ENCODE data around the gene ZNF277.

ZNF277 gene

DNA sequence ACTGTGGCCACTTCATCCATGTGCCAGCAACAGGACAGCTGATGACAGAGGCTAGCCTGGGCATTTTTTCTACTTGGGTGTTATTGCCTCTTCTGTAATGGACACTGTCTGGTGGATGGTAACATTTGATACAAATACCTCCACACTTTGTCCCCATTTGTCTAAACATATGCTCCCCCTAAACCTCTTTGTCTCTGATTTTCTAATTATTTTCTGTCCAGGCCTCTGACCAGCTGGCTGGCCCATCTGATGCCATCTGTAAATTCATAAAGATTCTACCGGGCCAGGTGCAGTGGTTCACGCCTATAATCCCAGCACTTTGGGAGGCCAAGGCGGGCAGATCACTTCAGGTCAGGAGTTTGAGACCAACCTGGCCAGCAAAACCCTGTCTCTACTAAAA is 159.1 kb downstream of the ZNF277 start:
- Histone ChIP-seq H3K4me3 (ENCODE audit: low read depth, low read length) (no peak overlapping the region), H3K36me3 (ENCODE audit: control insufficient read depth, insufficient read depth, low read length) (no peaks in the 10 kb centered on the region), H3K4me1 (ENCODE audit: control insufficient read depth, insufficient read depth, low read length) (no peaks in the 10 kb centered on the region), H3K27me3 (ENCODE audit: control insufficient read depth, insufficient read depth, low read length) (no peaks in the 10 kb centered on the region), H3K9ac (ENCODE audit: low read depth, low read length) (no peak overlapping the region), H3K9me3 (ENCODE audit: control insufficient read depth, insufficient read depth, low read length) (no peaks in the 10 kb centered on the region)

- Histone ChIP-seq H3K4me1 (ENCODE audit: control insufficient read depth, insufficient read depth, low read length) (no peaks in the 10 kb centered on the region), H3K36me3 (ENCODE audit: control insufficient read depth, insufficient read depth, low read length) (no peaks in the 10 kb centered on the region), H3K9ac (ENCODE audit: low read depth, low read length) (no peak overlapping the region), H3K9me3 (ENCODE audit: control insufficient read depth, insufficient read depth, low read length) (no peaks in the 10 kb centered on the region), H3K27me3 (ENCODE audit: control insufficient read depth, insufficient read depth, low read length) (no peaks in the 10 kb centered on the region), H3K4me3 (ENCODE audit: low read depth, low read length) (no peak overlapping the region)
These were observed 160.4 kb downstream of the ZNF277 start for GRCh38 chr7:112366886-112367285.

DNA sequence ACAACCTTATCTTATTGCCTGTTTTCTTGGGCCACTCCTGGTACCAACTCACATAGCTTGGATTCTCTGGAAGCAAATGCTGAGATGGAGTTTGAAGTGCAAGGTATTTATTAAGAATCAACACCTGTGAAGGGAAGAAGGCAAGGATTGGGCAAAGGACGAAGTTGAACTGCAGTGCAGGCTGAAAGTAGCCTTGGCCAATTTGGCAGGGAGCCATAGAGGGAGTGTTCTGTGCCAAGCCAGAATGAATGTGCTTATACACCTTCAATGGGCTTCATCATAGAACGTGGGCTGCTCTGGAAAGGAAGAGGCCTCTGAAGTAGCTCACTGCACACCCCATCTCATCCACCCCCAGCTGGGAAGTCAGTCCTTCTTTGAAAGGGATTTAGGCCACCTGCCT is 163.9 kb downstream of the ZNF277 start:
- Histone ChIP-seq H3K4me1 (ENCODE audit: control insufficient read depth, insufficient read depth, low read length) (no peaks in the 10 kb centered on the region), H3K27me3 (ENCODE audit: control insufficient read depth, insufficient read depth, low read length) (no peaks in the 10 kb centered on the region), H3K36me3 (ENCODE audit: control insufficient read depth, insufficient read depth, low read length) (no peaks in the 10 kb centered on the region), H3K9ac (ENCODE audit: low read depth, low read length) (no peak overlapping the region), H3K9me3 (ENCODE audit: control insufficient read depth, insufficient read depth, low read length) (no peaks in the 10 kb centered on the region), H3K4me3 (ENCODE audit: low read depth, low read length) (no peak overlapping the region)

DNA sequence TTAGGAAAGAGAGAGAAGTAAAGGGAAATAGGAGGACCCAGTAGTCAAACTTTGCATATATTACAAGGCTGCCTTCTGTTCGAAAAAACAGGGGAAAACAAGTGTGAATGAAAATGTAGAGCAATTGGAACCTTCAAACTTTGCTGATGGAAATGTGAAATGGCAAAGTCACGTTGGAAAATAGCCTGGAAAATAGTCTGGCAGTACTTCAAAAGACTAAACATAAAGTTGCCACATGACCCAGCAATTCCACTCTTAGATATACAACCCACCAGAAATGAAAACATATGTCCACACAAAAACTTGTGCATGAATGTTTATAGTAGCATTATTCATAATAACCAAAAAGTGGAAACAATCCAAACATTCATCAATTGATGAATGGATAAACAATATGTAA is 165.2 kb downstream of the ZNF277 start:
- Histone ChIP-seq H3K36me3 (ENCODE audit: control insufficient read depth, insufficient read depth, low read length) (no peaks in the 10 kb centered on the region), H3K4me1 (ENCODE audit: control insufficient read depth, insufficient read depth, low read length) (no peaks in the 10 kb centered on the region), H3K9ac (ENCODE audit: low read depth, low read length) (no peak overlapping the region), H3K4me3 (ENCODE audit: low read depth, low read length) (no peak overlapping the region), H3K27me3 (ENCODE audit: control insufficient read depth, insufficient read depth, low read length) (no peaks in the 10 kb centered on the region), H3K9me3 (ENCODE audit: control insufficient read depth, insufficient read depth, low read length) (no peaks in the 10 kb centered on the region)

GRCh38 chr7:112372101-112372500 is 165.6 kb downstream of the ZNF277 start:
- no peaks in the 10 kb centered on the region for H3K4me1 ChIP-seq (ENCODE audit: control insufficient read depth, insufficient read depth, low read length)
- H3K9ac ChIP-seq (ENCODE audit: low read depth, low read length): no peak overlapping the region
- H3K36me3 ChIP-seq (ENCODE audit: control insufficient read depth, insufficient read depth, low read length): no peaks in the 10 kb centered on the region
- H3K4me3 ChIP-seq (ENCODE audit: low read depth, low read length): no peak overlapping the region
- no peaks in the 10 kb centered on the region for H3K27me3 ChIP-seq (ENCODE audit: control insufficient read depth, insufficient read depth, low read length)
- no peaks in the 10 kb centered on the region for H3K9me3 ChIP-seq (ENCODE audit: control insufficient read depth, insufficient read depth, low read length)

- Histone ChIP-seq H3K36me3 (ENCODE audit: control insufficient read depth, insufficient read depth, low read length) (no peaks in the 10 kb centered on the region), H3K9ac (ENCODE audit: low read depth, low read length) (no peak overlapping the region), H3K4me3 (ENCODE audit: low read depth, low read length) (no peak overlapping the region), H3K27me3 (ENCODE audit: control insufficient read depth, insufficient read depth, low read length) (no peaks in the 10 kb centered on the region), H3K4me1 (ENCODE audit: control insufficient read depth, insufficient read depth, low read length) (no peaks in the 10 kb centered on the region), H3K9me3 (ENCODE audit: control insufficient read depth, insufficient read depth, low read length) (no peaks in the 10 kb centered on the region)
These were observed 171.1 kb downstream of the ZNF277 start for GRCh38 chr7:112377593-112377992.

DNA sequence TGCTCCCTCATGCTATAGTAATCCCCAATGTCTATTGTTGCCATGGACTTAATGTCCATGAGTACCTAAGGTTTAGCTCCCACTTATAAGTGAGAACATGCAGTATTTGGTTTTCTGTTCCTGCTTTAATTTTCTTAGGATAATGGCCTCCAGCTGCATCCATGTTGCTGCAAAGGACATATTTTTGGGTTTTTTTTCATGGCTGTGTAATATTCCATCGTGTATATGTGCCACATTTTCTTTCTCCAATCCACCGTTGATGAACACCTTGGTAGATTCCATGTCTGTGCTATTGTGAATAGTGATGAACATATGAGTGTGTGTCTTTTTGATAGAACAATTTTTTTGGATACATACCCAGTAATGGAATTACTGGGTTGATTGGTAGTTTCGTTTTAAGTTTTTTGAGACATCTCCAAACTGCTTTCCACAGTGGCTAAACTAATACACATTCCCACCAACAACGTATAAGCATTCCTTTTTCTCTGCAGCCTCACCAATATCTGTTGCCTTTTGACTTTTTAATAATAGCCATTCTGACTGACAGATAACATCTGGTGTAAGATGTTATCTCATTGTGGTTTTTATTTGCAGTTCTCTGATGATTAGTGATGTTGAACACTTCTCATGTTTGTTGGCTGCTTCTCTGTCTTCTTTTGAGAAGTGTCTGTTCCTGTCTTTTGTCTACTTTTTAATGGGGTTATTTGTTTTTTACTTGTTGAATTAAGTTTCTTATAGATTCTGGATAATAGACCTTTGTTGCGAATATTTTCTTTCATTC is 175.0 kb downstream of the ZNF277 start:
- H3K36me3 ChIP-seq (ENCODE audit: control insufficient read depth, insufficient read depth, low read length): no peaks in the 10 kb centered on the region
- H3K9me3 ChIP-seq (ENCODE audit: control insufficient read depth, insufficient read depth, low read length): no peaks in the 10 kb centered on the region
- H3K4me1 ChIP-seq (ENCODE audit: control insufficient read depth, insufficient read depth, low read length): no peaks in the 10 kb centered on the region
- H3K4me3 ChIP-seq (ENCODE audit: low read depth, low read length): no peak overlapping the region
- H3K9ac ChIP-seq (ENCODE audit: low read depth, low read length): no peak overlapping the region
- H3K27me3 ChIP-seq (ENCODE audit: control insufficient read depth, insufficient read depth, low read length): no peaks in the 10 kb centered on the region

DNA sequence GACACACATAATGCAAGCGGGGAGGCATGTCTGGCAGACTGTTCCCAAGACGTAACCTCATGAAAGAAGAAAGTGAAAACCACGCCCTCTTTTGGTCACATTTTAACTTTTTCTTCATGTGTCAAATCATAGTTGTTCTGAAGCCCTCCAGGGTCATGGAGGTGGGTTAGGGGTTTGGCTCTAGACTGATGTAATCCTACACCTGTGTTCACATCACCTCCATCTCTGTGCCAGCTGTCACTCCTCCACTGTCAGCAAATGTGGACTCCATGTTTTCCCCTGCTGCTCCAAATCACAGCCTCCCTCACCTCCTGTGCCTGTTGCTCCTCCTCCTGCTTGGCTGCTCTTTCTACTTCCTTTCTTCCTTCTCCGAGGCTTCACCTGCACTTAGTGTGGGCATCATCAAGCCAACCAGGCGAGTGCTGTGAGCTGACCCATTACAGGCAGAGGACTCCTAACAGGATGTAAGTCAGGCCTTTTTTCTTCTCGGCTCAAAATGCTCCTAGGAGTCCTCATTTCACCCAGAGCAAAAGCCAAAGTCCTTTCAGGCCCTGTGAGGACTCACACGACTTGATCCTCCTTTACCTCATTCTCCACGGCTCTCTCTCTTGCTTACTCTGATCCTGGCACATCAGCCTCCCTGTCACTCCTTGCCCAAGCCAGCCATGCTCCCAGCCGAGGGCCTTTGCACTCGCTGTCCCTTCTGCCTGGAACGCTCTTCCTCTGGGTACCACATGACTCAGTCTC is 177.3 kb downstream of the ZNF277 start:
- Histone ChIP-seq H3K9me3 (ENCODE audit: control insufficient read depth, insufficient read depth, low read length) (no peaks in the 10 kb centered on the region), H3K9ac (ENCODE audit: low read depth, low read length) (no peak overlapping the region), H3K4me3 (ENCODE audit: low read depth, low read length) (no peak overlapping the region), H3K27me3 (ENCODE audit: control insufficient read depth, insufficient read depth, low read length) (no peaks in the 10 kb centered on the region), H3K36me3 (ENCODE audit: control insufficient read depth, insufficient read depth, low read length) (no peaks in the 10 kb centered on the region), H3K4me1 (ENCODE audit: control insufficient read depth, insufficient read depth, low read length) (no peaks in the 10 kb centered on the region)

DNA sequence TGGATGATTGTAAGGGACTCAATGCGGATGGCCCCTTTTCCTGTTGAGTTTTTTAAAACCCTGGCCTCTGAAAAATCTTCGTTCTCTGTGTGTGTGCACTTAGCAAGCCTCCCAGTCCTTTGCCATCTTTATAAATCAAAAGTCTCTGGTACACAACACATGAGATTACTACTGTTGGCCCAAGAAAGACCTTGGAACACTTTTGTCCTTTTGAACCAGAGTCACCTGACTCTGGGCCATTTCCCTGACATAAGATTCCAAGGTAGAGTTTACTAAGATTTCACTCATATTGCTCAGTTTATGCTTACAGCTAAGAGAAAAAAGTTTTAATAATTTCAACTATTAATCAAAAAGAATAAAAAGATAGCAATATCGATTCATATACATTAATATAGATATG is 179.0 kb downstream of the ZNF277 start:
- Histone ChIP-seq H3K9me3 (ENCODE audit: control insufficient read depth, insufficient read depth, low read length) (no peaks in the 10 kb centered on the region), H3K4me3 (ENCODE audit: low read depth, low read length) (no peak overlapping the region), H3K4me1 (ENCODE audit: control insufficient read depth, insufficient read depth, low read length) (no peaks in the 10 kb centered on the region), H3K36me3 (ENCODE audit: control insufficient read depth, insufficient read depth, low read length) (no peaks in the 10 kb centered on the region), H3K27me3 (ENCODE audit: control insufficient read depth, insufficient read depth, low read length) (peaks cover 1% of the 10 kb centered on the region), H3K9ac (ENCODE audit: low read depth, low read length) (no peak overlapping the region)

DNA sequence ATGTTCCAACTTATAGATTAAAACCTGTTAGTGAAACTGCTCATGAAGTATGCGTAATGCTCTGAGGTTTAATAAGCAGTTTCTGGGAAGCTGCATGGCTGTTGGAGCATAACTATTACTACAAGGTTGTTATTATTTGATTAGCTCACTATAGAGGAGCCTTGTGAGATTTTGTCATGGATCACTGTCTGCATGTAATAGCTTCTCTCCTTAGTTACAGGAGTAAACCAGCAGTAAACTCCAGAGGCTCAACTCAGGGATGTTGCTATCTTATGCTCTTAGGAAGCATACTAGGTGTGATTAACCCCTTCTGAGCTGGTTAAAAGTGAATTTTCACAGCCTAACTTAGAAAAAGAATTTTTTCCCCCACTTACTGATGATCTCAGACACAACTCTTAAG is 180.1 kb downstream of the ZNF277 start:
- no peaks in the 10 kb centered on the region for H3K36me3 ChIP-seq (ENCODE audit: control insufficient read depth, insufficient read depth, low read length)

GRCh38 chr7:112390167-112390566 is 183.7 kb downstream of the ZNF277 start:
- no peaks in the 10 kb centered on the region for H3K36me3 ChIP-seq (ENCODE audit: control insufficient read depth, insufficient read depth, low read length)
- H3K4me1 ChIP-seq (ENCODE audit: control insufficient read depth, insufficient read depth, low read length): no peaks in the 10 kb centered on the region

More for the DNA sequence above, 180.1 kb downstream of the ZNF277 start:
- Histone ChIP-seq H3K9me3 (ENCODE audit: control insufficient read depth, insufficient read depth, low read length) (no peaks in the 10 kb centered on the region), H3K4me3 (ENCODE audit: low read depth, low read length) (no peak overlapping the region), H3K9ac (ENCODE audit: low read depth, low read length) (no peak overlapping the region), H3K27me3 (ENCODE audit: control insufficient read depth, insufficient read depth, low read length) (peaks cover 3% of the 10 kb centered on the region), H3K4me1 (ENCODE audit: control insufficient read depth, insufficient read depth, low read length) (no peaks in the 10 kb centered on the region)

More at GRCh38 chr7:112390167-112390566, 183.7 kb downstream of the ZNF277 start:
- Histone ChIP-seq H3K4me3 (ENCODE audit: low read depth, low read length) (no peak overlapping the region), H3K9me3 (ENCODE audit: control insufficient read depth, insufficient read depth, low read length) (no peaks in the 10 kb centered on the region), H3K9ac (ENCODE audit: low read depth, low read length) (no peak overlapping the region), H3K27me3 (ENCODE audit: control insufficient read depth, insufficient read depth, low read length) (peaks cover 3% of the 10 kb centered on the region)

All from iPS-15b (cell line).